ENCODE results near the gene EXOC6.

Gene EXOC6

GRCh38 chr10:93067443-93068365 lies 219.4 kb downstream of the EXOC6 start:
- no peak for DNase-seq

GRCh38 chr10:93068411-93069244 lies 220.3 kb downstream of the EXOC6 start:
- peak; percentile 35 for DNase-seq

- no peak for DNase-seq
Measured at GRCh38 chr10:93069245-93069561, 220.9 kb downstream of the EXOC6 start.

GRCh38 chr10:93070378-93071176 lies 222.3 kb downstream of the EXOC6 start:
- DNase-seq: no peak

GRCh38 chr10:93071177-93071472 lies 222.8 kb downstream of the EXOC6 start:
- no peak for DNase-seq

- DNase-seq: no peak
Measured at GRCh38 chr10:93071674-93072224, 223.4 kb downstream of the EXOC6 start.

- DNase-seq: no peak
Measured at GRCh38 chr10:93072225-93072712, 223.9 kb downstream of the EXOC6 start.

GRCh38 chr10:93072713-93073538 lies 224.6 kb downstream of the EXOC6 start:
- DNase-seq: no peak

- no peak for DNase-seq
Measured at GRCh38 chr10:93073539-93074146, 225.3 kb downstream of the EXOC6 start, which contains the start of gene CYP26A1. CYP26A1 (plus strand) TSS chr10:93073893; CDS start chr10:93073935, 42 bp downstream.

GRCh38 chr10:93074147-93074596 lies 225.9 kb downstream of the EXOC6 start:
- DNase-seq: no peak

GRCh38 chr10:93074597-93075368 lies 226.5 kb downstream of the EXOC6 start:
- no peak for DNase-seq

- no peak for DNase-seq
Measured at GRCh38 chr10:93075369-93076221, 227.3 kb downstream of the EXOC6 start.

- no peak for DNase-seq
Measured at GRCh38 chr10:93076871-93077270, 228.6 kb downstream of the EXOC6 start.

- no peak for DNase-seq
Measured at GRCh38 chr10:93077860-93078337, 229.6 kb downstream of the EXOC6 start.

GRCh38 chr10:93079663-93080349 lies 231.5 kb downstream of the EXOC6 start:
- no peak for DNase-seq

GRCh38 chr10:93080350-93081046 lies 232.2 kb downstream of the EXOC6 start:
- peak; percentile 55 for DNase-seq

GRCh38 chr10:93081318-93081717 lies 233.0 kb downstream of the EXOC6 start:
- DNase-seq: no peak

GRCh38 chr10:93081834-93082233 lies 233.5 kb downstream of the EXOC6 start:
- DNase-seq: no peak
